Neutrophil (primary cell): ENCODE measurements around the gene LGMN.
A peak's percentile ranks its signal among the peaks of the same experiment; 100 is the strongest.
"Not testable (repeated sequence)": the region's sequence is repeated elsewhere in the genome, so short reads cannot be mapped to it uniquely, and the experiment has no call there.

Source experiments
- H3K27ac ChIP-seq: fragments of 200-600 bp; sonication (generic); 2 replicates; pipeline ENCODE4 v1.5.1; 2016; ENCODE audit warnings: mild to moderate bottlenecking, moderate library complexity
- H3K27me3 ChIP-seq: fragments of 200-600 bp; sonication (generic); 2 replicates; pipeline ENCODE4 v1.6.0; 2016; ENCODE audit warnings: mild to moderate bottlenecking
- H3K36me3 ChIP-seq: fragments of 200-600 bp; sonication (generic); 2 replicates; pipeline ENCODE4 v1.5.1; 2017
- H3K4me1 ChIP-seq, 2 experiments: fragments of 200-600 bp in 1 of 2; sonication (generic) in 1 of 2; 1 replicate in 1 of 2; 2 replicates in 1 of 2; pipeline versions ENCODE4 v1.5.1 to v1.6.1; 2013 to 2016; ENCODE audit warnings: low read depth in 1 of 2, low read length in 1 of 2, mild to moderate bottlenecking in 1 of 2, moderate library complexity in 1 of 2; ENCODE audit not compliant: control insufficient read depth in 1 of 2, insufficient read depth in 1 of 2
- H3K4me3 ChIP-seq, 2 experiments: fragments of 200-600 bp in 1 of 2; sonication (generic) in 1 of 2; 1 replicate in 1 of 2; 2 replicates in 1 of 2; pipeline ENCODE4 v1.5.1; 2013 to 2016; ENCODE audit warnings: low read depth in 1 of 2, low read length in 1 of 2, mild to moderate bottlenecking in 1 of 2, moderate library complexity in 1 of 2
- H3K9me3 ChIP-seq: fragments of 200-600 bp; sonication (generic); 2 replicates; pipeline ENCODE4 v1.5.1; 2016
- TF ChIP-seq, protein P1 (sequence below): fragments of 200-600 bp; sonication (generic); IDR thresholded peaks from 2 replicates; pipeline ENCODE4 v1.5.1; 2016; ENCODE audit warnings: antibody characterized with exemption

Gene LGMN

DNA sequence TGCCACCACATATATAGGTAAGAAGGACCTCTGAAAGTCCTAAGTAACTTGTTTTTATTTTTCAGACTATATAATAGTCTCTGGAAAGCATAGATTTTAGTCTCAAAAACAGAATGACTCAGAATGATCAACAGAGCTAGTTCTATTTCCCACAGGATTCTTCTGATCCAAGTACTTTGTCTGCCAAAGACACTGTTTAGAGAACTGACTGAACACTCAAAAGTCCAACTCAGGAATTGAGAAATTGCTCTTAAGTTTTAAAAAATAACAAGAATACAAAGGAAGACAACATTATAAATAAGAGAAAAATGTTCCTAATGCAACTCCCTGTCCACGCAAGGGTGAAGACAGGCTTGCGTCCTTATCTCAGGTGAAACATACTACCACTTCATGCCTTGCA is 29.0 kb downstream of the LGMN start:
- peaks cover 6% of the 10 kb centered on the region for H3K27me3 ChIP-seq
- H3K9me3 ChIP-seq, result no peaks in the 10 kb centered on the region
- H3K36me3 ChIP-seq, result no peaks in the 10 kb centered on the region
- H3K27ac ChIP-seq, result no peak overlapping the region
- no peak overlapping the region for H3K4me3 ChIP-seq
- no peaks in the 10 kb centered on the region for H3K4me1 ChIP-seq
- TF ChIP-seq, protein P1, sequence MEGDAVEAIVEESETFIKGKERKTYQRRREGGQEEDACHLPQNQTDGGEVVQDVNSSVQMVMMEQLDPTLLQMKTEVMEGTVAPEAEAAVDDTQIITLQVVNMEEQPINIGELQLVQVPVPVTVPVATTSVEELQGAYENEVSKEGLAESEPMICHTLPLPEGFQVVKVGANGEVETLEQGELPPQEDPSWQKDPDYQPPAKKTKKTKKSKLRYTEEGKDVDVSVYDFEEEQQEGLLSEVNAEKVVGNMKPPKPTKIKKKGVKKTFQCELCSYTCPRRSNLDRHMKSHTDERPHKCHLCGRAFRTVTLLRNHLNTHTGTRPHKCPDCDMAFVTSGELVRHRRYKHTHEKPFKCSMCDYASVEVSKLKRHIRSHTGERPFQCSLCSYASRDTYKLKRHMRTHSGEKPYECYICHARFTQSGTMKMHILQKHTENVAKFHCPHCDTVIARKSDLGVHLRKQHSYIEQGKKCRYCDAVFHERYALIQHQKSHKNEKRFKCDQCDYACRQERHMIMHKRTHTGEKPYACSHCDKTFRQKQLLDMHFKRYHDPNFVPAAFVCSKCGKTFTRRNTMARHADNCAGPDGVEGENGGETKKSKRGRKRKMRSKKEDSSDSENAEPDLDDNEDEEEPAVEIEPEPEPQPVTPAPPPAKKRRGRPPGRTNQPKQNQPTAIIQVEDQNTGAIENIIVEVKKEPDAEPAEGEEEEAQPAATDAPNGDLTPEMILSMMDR, result no peak

DNA sequence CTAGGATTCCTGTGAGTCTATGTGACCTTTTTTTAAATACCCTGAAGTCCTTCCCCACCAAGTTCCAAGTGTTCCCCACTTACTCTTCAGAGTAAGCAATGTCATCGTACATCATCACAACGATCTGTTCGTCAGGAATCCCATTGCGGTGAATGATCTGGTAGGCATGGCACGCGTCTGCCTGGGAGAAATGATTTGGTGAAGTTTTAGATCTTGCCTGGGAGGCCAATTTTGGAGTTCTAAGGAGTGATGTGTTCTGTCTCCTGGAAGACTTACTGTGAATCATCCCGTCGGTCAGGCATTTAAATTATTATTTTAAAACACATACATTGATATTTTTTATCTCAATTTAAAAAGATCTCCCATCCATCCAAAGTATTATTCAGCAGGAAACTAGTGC is 29.8 kb downstream of the LGMN start:
- H3K27ac ChIP-seq, result no peak overlapping the region
- TF ChIP-seq, protein P1, result no peak
- H3K9me3 ChIP-seq, result no peaks in the 10 kb centered on the region
- no peak overlapping the region for H3K4me3 ChIP-seq
- no peaks in the 10 kb centered on the region for H3K27me3 ChIP-seq
- H3K36me3 ChIP-seq, result no peaks in the 10 kb centered on the region
- no peaks in the 10 kb centered on the region for H3K4me1 ChIP-seq

DNA sequence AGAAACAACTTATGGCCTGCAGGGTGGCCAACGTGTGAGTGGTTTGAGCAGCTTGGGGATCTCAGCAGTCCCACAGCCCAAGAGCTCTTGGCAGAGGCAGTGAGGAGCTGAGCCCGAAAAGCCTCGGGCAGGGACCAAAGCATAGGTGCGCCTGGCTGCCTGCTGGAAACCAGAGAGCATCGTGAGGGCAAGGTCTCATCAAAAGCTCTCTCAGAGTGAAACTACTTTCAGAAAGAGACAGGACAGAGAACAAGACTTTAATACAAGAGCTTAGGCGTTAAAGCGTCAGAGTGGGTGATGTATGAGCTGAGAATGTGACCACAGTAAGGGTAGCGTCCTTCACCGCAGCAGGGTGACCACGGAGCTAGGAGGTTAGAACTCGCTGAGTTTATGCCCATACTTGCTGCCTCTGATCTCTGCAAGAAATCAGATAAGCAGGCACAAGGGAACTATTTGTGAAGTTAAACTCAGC is 30.8 kb downstream of the LGMN start:
- Histone ChIP-seq H3K9me3 (no peaks in the 10 kb centered on the region), H3K4me1 (no peaks in the 10 kb centered on the region), H3K36me3 (no peaks in the 10 kb centered on the region), H3K4me3 (no peak overlapping the region), H3K27me3 (no peaks in the 10 kb centered on the region), H3K27ac (no peak overlapping the region)
- TF ChIP-seq, protein P1, result no peak

DNA sequence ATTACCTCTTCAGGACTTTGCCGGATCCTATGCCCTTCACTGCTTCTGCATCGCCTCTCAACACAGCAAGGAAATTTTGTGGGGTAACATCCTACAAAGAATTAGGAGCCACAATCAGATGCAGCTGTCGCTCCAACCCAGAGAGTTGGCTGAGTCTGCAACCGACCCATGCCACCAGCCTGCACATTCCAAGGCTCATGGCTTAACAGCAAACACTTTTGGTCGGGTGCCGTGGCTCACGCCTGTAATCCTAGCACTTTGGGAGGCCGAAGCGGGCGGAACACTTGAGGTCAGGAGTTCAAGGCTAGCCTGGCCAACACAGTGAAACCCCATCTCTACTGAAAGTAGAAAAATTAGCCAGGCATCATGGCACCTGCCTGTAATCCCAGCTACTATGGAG is 32.3 kb downstream of the LGMN start:
- Histone ChIP-seq H3K36me3 (no peaks in the 10 kb centered on the region), H3K27ac (no peak overlapping the region), H3K27me3 (no peaks in the 10 kb centered on the region), H3K4me3 (no peak overlapping the region), H3K9me3 (no peaks in the 10 kb centered on the region), H3K4me1 (no peaks in the 10 kb centered on the region)
- TF ChIP-seq, protein P1, result no peak

DNA sequence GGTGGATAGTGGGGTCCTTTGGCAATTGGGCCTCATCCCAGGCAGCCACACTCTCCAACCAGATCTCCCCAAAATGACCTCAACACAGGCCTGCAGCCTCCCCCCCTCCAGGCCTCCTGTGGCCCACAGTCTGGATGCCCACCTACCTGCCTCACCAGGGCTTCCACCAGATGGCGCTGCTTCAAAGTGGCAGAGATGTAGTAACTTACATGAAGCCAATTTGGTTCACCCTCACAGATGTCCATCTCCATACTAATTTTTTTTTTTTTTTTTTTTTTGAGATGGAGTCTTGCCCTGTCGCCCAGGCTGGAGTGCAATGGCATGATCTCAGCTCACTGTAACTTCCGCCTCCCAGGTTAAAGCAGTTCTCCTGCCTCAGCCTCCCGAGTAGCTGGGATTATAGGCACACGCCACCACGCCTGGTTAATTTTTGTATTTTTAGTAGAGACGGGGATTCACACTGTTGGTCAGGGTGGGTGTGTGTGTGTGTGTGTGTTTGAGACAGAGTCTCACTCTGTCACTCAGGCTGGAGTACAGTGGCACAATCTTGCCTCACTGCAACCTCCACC is 33.6 kb downstream of the LGMN start:
- not testable (repeated sequence) for H3K27me3 ChIP-seq, H3K4me3 ChIP-seq, H3K36me3 ChIP-seq, H3K4me1 ChIP-seq, H3K27ac ChIP-seq, H3K9me3 ChIP-seq
- TF ChIP-seq, protein P1, result peak; percentile 40

DNA sequence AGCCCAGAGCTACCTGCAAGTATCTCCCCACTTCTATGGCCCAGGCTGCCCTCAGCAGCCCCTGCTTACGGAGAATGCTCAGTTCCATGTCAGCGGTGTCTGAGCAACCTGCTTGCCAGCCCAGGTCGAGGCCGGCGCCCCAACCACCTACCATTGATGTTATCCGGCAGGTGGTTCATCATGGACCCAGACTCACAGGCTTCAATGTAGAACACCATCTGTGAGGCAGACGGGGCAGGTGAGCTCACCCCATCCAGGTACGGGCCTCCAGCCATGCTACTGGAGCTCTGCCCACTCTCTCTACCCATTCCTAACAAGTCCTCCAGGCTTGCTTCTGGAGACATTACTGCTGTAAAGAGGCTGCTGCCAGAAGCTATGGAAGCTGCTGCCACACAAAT is 35.8 kb downstream of the LGMN start:
- TF ChIP-seq, protein P1, result no peak
- Histone ChIP-seq H3K4me1 (no peaks in the 10 kb centered on the region), H3K27me3 (no peaks in the 10 kb centered on the region), H3K4me3 (no peak overlapping the region), H3K27ac (no peak overlapping the region), H3K36me3 (no peaks in the 10 kb centered on the region), H3K9me3 (no peaks in the 10 kb centered on the region)
